Measurements from ENCODE around the gene IVNS1ABP.
"Not testable (repeated sequence)": the region's sequence is repeated elsewhere in the genome, so short reads cannot be mapped to it uniquely, and the experiment has no call there.

Gene IVNS1ABP

DNA sequence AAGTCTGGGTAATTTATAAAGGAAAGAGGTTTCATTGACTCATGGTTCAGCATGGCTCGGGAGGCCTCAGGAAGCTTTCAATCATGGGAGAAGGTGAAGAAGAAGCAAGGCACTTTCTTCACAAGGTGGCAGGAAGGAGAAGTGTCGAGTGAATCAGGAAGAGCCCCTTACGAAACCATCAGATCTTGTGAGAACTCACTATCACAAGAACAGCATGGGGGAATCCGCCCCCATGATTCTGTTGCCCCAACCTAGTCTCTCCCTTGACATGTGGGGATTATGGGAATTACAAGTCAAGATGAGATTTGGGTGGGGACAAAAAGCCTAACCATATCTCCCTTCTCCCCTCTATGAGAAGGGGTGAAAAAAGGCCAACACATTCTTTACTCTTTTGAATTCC, 11.2 kb upstream of the IVNS1ABP start:
- FAIRE-seq: no peak

DNA sequence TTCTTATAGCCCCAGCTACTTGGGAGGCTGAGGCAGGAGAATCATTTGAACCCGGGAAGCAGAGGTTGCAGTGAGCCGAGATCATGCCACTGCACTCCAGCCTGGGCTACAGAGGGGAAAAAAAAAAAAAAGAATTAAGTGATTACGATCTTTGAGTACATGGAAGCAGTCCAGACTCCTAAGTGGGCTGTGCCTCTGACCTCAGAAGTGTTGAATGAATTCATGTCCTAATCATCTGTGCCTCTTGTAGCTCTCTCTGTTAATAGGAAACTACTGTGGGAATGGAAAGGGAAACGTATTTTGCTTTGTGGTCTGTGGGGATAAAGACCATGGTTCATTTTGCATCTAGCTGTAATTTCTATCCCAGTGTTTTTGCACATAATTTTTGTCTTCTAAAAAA, 8.4 kb upstream of the IVNS1ABP start:
- no peak for FAIRE-seq

- FAIRE-seq: no peak
Observed at GRCh38 chr1:185324118-185324517, 7.1 kb upstream of the IVNS1ABP start.

GRCh38 chr1:185322636-185323035, 5.6 kb upstream of the IVNS1ABP start:
- no peak for FAIRE-seq

- not testable (repeated sequence) for FAIRE-seq
Observed at GRCh38 chr1:185321653-185322221, 4.7 kb upstream of the IVNS1ABP start.

DNA sequence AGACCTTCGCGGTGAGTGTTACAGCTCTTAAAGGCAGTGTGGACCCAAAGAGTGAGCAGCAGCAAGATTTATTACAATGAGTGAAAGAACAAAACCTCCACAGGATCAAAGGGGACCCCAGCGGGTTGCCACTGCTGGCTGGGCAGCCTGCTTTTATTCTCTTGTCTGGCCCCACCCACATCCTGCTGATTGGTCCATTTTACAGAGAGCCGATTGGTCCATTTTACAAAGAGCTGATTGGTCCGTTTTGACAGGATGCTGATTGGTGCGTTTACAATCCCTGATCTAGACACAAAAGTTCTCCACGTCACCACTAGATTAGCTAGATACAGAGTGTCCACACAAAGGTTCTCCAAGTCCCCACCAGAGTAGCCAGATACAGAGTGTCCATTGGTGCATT, 4.1 kb upstream of the IVNS1ABP start:
- not testable (repeated sequence) for FAIRE-seq

GRCh38 chr1:185319139-185319475, 2.1 kb upstream of the IVNS1ABP start:
- no peak for FAIRE-seq

GRCh38 chr1:185318431-185319138, 1.5 kb upstream of the IVNS1ABP start:
- FAIRE-seq: no peak

DNA sequence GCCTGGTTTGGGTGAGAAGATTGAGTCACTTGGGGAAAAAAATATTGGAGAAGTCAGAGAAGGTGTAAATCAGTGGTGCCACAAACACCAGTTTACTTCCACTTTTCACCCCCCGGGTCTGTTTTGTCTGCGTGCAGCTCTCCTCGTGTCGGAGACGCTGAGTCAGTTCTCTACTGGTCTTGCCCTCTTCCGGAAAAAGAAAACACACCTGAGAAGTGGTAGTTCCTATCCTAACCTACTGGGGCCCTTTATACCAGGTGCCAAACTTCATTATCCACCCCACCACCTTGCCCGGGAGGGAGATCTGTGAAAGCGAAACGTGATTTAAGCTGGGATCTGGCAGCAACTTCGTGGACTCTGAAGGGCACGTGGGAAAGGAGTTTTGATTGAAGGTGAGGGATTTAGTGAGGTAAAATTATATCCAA, 855 bp upstream of the IVNS1ABP start:
- FAIRE-seq: no peak

DNA sequence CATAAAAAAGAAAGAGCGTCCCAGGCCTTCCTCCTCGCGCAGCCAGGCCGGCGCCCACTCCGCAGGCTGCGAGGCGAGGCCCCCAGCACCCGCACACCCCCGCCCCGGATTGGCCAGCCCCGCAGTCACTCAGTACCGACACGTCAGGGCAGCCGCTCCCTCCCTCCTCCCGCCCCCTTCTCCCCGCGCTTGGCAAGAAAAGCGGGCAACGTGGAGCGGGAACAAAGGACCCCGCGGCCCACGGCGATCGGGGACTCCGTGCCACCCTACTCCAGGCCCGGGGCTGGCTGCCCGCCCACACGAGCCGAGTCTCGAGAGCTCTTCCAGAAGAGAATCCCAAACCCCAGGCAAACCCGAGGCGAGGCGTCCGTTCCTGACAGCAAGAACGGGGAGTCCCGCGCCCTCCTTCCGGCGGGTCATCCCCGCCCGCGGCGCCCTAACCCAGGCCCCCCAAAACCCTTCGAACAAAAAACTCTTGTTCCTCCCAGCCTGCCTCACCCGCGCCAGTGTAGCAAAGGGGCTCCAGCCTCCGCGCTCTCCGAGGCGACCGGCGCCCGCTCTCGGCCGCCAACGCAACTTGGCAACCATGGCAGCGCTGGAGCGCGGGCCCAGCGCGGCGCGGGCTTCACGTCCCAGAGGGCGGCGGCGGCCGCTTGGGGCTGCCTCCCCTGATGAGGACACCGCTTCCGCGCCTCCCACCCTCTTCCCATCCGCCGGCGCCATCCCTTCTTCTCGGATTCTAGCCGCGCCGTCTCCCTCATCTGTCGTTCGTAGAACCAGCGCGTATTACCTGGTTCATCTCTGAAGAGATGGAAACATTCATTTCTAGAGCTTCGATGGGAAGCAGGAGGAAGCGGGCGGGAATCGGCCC, 645 bp downstream of the IVNS1ABP start:
- no peak for FAIRE-seq

DNA sequence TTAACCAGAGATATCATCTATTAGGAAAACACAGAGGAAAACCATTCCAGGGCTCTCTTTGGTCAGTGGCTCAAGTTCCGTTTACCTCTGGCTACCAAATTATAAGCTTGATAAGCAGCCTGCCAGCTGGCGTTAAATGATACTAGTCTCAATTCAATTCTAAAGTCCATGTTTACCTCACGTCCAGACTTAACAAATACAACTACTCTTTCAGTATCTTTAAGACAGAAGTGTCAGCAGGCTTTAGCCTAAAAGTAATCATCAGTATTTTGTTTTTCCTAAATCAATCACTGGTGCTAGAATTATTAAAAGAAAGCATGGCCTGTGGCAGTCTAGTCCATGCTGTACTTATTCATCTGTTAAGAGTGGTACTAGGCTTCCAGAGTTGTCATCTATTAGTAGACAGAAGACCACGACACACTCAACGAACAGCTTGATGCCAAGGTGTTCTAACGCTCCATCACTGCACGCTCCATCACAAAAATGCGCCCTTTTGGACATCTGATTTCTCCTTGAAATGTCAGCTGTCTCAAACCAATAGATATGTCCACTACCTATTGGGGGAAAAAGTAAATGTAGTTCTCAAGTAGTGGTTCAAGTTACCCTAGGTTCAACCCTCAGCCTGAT, 1.5 kb downstream of the IVNS1ABP start:
- no peak for FAIRE-seq

DNA sequence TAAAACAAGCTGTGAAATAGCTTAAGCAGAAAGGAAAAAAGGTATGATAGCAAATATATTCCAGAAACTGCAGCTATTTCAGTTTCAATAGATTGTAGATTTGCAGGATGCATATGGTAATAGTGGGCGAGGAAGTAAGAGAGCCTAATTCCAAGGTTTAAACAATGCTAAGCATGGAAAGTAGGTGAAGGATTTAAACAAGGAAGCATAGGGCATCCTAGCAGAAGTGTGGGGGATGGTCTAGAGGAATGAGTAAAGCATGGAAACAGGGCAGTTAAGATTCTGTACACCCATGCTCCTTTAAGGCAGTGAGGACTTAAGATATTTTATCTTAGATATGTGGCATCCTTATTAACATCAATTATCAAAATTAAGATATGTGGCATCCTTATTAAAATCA, 2.6 kb downstream of the IVNS1ABP start:
- FAIRE-seq: no peak

GRCh38 chr1:185312361-185313138, 4.5 kb downstream of the IVNS1ABP start:
- FAIRE-seq: no peak

GRCh38 chr1:185311589-185312225, 5.3 kb downstream of the IVNS1ABP start:
- FAIRE-seq: no peak

DNA sequence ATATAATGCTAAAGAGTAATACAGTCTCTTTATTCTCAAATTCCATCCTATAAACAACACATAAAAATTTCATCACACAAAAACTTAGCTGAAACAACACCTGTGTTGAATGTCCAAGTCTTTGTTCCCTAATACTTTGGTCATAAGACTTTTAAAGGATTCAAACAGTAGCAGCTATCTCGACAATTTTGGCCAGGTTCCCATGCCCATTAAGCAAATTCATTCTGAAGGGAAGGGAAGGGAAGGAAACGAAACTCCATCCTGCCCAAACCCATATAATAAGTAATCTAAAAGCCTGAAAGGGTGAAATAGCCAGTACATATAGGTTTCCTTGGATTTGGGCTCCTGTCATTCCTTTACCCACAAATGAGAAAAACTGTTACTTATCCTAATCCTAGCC, 7.5 kb downstream of the IVNS1ABP start:
- no peak for FAIRE-seq

- FAIRE-seq: no peak
Observed at GRCh38 chr1:185308126-185308525, 8.9 kb downstream of the IVNS1ABP start.

DNA sequence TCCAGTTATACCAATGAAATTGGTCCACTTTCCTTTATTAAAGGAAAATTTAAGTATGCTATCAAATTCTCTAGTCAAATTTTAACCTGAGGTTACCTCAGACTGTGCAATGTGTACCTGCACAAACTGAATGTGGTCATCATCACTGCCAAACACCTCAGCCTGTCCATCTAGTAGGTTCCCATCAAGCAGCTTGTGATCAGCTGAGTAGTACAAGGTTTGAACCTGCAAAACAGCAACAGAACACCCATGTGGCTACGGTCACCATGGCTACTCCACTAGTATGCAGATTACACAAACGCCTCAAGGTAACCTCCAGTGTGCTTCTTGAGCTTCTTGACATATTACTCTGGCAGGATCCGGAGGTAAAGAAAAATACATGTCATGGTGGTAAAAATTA, 11.6 kb downstream of the IVNS1ABP start:
- no peak for FAIRE-seq

GRCh38 chr1:185300152-185300551, 16.9 kb downstream of the IVNS1ABP start:
- FAIRE-seq: no peak

- no peak for FAIRE-seq
Observed at GRCh38 chr1:185297982-185298381, 19.1 kb downstream of the IVNS1ABP start.

GRCh38 chr1:185295091-185295490, 22.0 kb downstream of the IVNS1ABP start:
- FAIRE-seq: peak; percentile 11

DNA sequence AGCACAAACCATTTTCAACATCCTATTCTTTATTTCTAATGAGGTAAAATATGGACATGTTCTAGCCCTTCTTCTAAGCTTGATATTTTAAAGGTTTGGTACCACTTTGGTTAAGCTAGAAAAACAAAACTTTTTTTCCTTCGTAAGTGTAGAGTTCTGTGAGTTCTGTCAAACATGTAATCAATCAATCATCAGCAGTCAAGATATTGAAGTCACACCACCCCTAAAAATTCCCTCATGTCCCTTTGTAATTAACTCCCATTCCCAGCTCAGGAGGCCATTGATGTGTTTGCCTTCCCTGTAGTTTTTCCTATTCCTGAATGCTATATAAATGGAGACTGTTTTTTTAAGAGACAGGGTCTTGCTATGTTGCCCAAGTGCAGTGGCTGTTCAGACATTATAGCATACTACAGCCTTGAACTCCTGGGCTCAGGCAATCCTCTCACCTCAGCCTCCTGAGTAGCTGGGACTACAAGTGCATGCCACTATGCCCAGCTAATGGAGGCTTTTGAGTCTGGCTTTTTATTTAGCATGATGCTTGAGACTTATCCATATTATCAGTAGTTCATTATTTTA, 23.0 kb downstream of the IVNS1ABP start:
- FAIRE-seq: no peak

GRCh38 chr1:185292237-185292636, 24.8 kb downstream of the IVNS1ABP start:
- FAIRE-seq: no peak
